ENCODE measurements around the gene DNAH7.

DNAH7 gene

GRCh38 chr2:195861821-195862220 lies 206.8 kb downstream of the DNAH7 start:
- Histone ChIP-seq H3K4me3 (ENCODE audit: low read depth, low read length) (no peak overlapping the region), H3K27me3 (replicated peaks) (no peaks in the 10 kb centered on the region), H3K27ac (no peak overlapping the region), H3K36me3 (replicated peaks) (no peaks in the 10 kb centered on the region)
- TF ChIP-seq CTCF (IDR thresholded peaks at IDR 0.05; ENCODE audit: low read depth, low read length, missing control alignments) = no peak
- DNase-seq = no peak
- in situ Hi-C loops (cut with HindIII; ENCODE audit: low pct_ligation_motif_present, low sequenced_read_pairs) = no loop called here

- no peak for DNase-seq
- Histone ChIP-seq H3K27ac (no peak overlapping the region), H3K27me3 (replicated peaks) (no peaks in the 10 kb centered on the region), H3K4me3 (ENCODE audit: low read depth, low read length) (no peak overlapping the region), H3K36me3 (replicated peaks) (no peaks in the 10 kb centered on the region)
- no peak for TF ChIP-seq CTCF (IDR thresholded peaks at IDR 0.05; ENCODE audit: low read depth, low read length, missing control alignments)
- in situ Hi-C loops (cut with HindIII; ENCODE audit: low pct_ligation_motif_present, low sequenced_read_pairs) = no loop called here
These were observed 209.1 kb downstream of the DNAH7 start for GRCh38 chr2:195859513-195859912.

- no peak for TF ChIP-seq CTCF (IDR thresholded peaks at IDR 0.05; ENCODE audit: low read depth, low read length, missing control alignments)
These were observed 211.5 kb downstream of the DNAH7 start for GRCh38 chr2:195857132-195857531.

GRCh38 chr2:195850764-195851163 lies 217.9 kb downstream of the DNAH7 start:
- Histone ChIP-seq H3K27me3 (replicated peaks) (no peaks in the 10 kb centered on the region), H3K4me3 (ENCODE audit: low read depth, low read length) (no peak overlapping the region), H3K27ac (no peak overlapping the region), H3K36me3 (replicated peaks) (no peaks in the 10 kb centered on the region)
- TF ChIP-seq CTCF (IDR thresholded peaks at IDR 0.05; ENCODE audit: low read depth, low read length, missing control alignments) = no peak
- in situ Hi-C loops (cut with HindIII; ENCODE audit: low pct_ligation_motif_present, low sequenced_read_pairs) = no loop called here
- no peak for DNase-seq

More at GRCh38 chr2:195857132-195857531, 211.5 kb downstream of the DNAH7 start:
- H3K4me3 ChIP-seq (ENCODE audit: low read depth, low read length) = no peak overlapping the region
- no peak for DNase-seq
- H3K36me3 ChIP-seq (replicated peaks) = no peaks in the 10 kb centered on the region
- H3K27ac ChIP-seq = no peak overlapping the region
- no peaks in the 10 kb centered on the region for H3K27me3 ChIP-seq (replicated peaks)
- in situ Hi-C loops (cut with HindIII; ENCODE audit: low pct_ligation_motif_present, low sequenced_read_pairs) = no loop called here

DNA sequence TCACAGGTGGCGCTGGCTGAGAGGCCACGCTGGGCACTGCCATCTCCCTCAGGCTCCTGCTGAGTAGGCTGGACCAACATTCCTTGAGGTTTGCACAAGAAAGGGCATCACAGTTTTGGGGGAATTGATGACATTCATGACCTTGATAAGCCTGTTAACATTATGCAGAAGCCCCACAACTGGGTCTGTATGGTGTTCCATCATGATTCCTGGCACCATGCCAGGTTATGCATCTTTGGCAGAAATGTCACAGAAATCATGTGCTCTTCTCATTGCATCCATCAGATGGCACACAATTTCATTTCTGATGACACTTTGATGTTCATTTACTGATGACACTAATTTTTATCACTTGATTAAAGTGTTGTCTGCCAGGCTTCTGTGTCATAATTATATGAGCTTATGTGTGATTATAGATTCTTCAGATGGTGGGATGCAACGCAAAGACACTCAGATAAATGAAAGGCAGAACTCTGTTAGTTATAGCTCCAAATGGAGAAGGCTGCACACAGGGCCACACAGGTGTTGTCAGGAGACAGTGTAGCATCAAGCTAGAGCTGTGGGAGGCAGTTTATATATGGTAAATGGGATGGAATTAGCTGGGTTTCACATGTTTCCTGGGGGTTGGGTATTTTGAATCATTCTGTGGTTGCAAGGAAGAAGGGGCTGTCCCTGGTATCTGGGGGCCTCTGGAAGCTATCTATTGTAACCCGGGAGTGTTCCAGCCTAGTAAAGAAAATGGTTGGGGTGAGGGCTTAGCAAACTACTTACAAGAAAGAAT lies 220.3 kb downstream of the DNAH7 start:
- H3K27me3 ChIP-seq (replicated peaks) = no peaks in the 10 kb centered on the region
- DNase-seq = no peak
- H3K36me3 ChIP-seq (replicated peaks) = no peaks in the 10 kb centered on the region
- in situ Hi-C loops (cut with HindIII; ENCODE audit: low pct_ligation_motif_present, low sequenced_read_pairs) = no loop called here
- no peak for TF ChIP-seq CTCF (IDR thresholded peaks at IDR 0.05; ENCODE audit: low read depth, low read length, missing control alignments)
- no peak overlapping the region for H3K27ac ChIP-seq
- no peak overlapping the region for H3K4me3 ChIP-seq (ENCODE audit: low read depth, low read length)

GRCh38 chr2:195842932-195843331 lies 225.7 kb downstream of the DNAH7 start:
- no peaks in the 10 kb centered on the region for H3K27me3 ChIP-seq (replicated peaks)
- H3K36me3 ChIP-seq (replicated peaks) = no peaks in the 10 kb centered on the region
- DNase-seq = no peak
- H3K4me3 ChIP-seq (ENCODE audit: low read depth, low read length) = no peak overlapping the region
- TF ChIP-seq CTCF (IDR thresholded peaks at IDR 0.05; ENCODE audit: low read depth, low read length, missing control alignments) = no peak
- no peak overlapping the region for H3K27ac ChIP-seq
- in situ Hi-C loops (cut with HindIII; ENCODE audit: low pct_ligation_motif_present, low sequenced_read_pairs) = no loop called here

All from brain microvascular endothelial cell (primary cell).